NCI-H2081 treated with DMSO at 0.1 percent for 48 hours (cell line): Measurements from ENCODE around the gene SHF.

Source experiments
- DNase-seq: peaks from one replicate; lab custom pipeline; 2025; lab: John Stamatoyannopoulos, UW

Gene SHF

DNA sequence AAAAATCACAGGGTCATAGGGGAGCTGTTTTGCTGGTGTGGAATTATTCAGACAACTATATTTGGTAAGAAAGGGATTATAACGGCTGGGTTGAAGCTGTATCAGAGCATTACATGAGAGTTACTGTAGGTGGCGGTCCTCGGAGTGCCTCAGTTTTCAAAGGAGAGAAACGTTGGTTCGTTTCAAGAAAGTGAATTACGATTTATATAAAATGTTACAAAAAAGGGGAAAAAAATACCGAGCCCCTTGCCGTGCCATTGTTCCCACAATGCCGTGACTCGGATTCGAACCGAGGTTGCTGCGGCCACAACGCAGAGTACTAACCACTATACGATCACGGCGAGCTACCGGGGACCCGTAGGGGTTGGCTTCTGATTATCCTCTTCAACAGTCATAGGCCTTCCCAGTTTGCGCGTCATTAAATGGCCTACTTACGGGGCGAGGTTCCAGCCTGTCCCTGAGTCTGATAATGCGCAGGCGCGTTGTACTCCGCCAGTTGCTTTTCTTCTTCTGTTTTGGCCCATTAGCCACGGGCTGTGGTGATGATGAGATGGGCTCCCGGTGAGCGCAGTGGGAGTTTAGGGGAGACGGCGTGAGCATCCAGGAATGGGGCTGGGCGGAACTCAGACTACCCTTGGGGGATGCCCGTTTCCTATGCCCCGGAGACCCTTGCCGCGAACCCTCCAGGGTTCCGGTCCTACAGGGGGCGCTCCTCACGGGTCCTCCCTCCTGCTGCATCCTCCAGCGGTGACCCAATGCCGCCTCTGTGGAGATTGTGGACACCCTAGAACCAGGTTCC is 10.8 kb upstream of the SHF start:
- DNase-seq = peak; percentile 93

DNA sequence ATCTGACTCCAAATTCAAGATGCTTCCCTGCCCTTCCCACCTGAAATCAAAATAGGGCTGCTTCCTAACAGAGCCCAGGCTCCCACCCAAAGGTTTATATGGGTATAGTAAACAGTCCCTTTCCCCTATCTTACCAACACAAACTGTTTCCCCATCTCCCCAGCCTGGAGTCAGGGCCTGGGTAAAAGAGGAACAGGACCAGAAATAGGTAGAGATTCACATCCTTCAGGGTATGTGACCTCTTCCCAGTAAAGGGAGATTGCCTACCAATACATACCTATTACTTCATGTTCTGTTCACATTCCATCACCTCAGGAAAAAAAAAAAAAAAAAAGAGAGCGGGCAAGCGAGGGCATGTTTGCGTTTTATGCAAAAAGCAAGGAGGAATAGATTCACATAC is 9.7 kb upstream of the SHF start:
- DNase-seq = no peak

DNA sequence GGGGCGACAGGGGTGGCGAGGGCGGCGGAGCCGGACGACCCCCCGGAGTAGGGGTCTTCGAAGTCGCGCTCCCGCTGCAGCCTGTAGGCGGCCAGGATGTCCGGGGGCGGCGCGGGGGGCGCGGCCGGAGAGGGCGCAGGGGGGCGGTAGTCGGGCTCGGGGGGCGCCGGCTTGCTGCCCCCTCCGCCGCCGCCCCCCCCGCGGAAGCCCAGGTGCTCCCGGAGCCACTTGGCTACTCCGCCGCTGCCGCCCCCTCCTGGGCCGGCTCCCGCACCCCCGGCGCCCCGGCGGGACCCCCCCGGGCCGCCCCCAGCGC is 230 bp downstream of the SHF start:
- no peak for DNase-seq

DNA sequence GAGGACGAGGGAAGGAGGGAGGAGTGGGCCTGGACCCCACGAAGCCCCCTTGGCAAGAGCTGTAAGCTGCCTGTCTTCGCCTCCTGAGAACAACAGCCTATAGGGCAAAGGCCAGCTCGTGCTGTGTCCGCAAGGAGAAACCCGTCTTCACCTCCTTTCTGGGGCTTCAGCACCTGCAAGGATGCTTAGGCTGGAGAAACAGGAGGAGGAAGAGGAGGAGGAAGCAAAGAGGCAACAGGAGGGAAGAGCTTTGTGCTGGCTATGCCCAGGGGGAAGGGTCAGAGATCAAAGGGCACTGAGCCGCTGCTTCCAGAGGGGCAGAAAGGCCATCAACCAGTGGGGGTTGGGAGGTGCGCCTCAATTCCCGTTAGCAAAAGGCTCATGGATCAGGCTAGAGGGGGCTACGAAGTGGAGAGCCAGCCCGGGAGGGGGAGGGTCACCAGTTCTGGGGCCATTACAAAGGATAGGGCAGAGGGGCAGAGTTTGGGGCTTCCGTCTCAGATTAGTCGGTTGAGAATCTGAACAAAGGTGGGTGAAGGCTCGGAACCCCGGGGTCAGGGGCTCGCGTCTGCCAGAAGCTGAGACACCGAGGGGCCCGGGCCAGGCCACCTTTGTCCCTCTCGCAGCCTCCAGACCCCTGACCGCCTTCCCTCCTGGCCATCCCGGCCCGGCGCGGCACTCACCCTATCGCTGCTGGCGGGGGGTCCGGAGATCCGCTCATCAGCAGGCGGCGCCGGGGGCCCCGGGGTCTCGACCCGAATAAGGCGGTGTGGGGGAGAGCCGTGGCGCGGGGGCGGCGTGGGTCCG is 792 bp downstream of the SHF start:
- no peak for DNase-seq

DNA sequence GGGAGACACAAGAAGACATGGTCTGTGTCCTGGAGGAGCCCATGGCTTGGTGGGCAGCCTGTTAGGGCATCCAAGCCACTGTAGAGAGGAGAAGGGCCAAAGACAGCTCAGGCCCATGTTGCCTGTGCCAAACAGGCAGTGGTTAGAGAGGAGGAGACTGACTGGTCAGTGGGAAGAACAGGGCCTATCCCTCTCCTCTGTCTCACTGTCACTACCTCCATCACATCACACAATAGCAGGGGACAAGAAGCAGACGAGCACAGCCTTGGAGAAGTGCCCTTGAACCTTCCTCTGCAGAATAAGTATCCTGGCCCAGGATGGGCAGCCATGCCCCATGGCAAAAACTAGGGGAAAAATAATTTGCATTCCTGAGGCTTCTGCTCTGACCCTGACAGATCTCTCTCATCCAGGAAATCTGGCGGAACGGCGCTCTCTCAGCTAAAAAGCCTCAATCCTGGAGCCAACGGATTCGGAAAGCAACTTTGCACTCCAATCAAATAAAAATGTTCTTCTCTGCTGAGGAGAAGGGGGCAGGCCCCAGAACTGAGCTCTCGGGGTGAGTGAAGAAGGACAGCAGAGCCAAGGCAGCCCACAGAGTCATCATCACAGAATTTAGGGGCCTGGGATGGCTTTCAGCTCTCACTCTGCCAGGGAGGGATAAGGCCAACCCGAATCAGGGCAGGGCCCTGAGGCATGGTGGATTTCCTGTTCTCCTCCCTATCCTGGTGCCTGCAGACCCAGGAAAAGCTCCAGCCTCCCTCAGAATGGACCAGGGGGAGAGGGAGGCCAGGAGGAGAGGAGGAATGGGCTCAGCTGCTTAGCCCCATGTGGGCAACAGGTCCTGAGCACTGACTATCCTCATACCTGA is 1.6 kb downstream of the SHF start:
- no peak for DNase-seq

DNA sequence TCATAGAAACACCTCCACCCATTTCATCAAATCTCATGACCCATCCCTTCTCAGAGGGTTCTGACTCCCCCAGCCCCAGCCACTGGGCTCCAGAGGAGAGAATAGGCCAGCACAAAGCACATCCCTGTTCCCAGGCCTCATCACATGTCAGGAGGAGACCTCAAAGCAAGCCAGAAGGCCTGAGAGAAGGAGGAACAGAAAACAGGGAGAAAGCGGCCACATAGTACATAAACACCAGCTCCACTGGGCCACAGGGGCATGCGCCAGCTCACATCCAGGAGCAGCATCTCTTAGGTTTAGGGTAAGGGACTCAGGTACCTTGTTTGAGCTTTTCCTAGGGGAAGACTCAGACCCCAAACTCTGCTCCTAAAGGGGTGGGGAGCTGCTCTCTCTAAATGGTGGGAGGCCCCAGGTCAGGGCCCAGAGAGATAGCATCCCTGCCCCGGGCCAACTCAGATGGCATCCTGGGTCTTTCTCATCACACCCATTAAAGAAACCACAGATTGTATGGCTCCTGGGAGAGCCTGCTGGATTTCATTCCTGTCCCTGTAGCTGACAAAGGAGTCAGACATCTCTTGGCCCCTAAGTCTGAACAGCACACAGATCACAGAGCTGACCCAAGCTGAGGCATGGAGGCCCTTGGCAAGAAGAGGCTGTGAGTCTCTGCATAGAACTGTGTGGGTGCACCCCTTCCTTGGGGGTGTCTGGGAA is 2.5 kb downstream of the SHF start:
- no peak for DNase-seq

DNA sequence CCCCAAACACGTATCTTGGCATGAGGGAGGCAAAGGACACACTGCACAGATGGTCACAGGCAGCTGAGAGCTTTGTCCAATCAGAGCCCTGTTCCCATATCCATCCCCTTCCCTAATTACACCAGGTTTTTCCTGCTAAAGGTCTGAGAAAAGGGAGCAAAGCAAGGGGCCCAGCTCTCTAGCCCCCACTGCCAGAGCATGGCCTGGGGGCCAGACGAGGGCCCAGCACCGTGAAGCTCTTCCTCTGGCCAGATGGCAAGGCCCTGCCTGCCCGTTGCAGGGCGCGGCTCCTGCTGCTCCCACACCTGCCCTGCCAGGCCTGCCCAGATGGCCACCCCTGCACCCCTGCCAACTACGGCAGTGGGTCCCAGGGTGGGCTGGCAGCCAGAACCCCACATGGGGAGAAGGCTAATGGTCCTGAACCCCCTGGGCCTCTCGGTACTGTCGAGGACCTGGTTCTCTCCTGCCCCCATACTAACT is 3.2 kb downstream of the SHF start:
- no peak for DNase-seq

DNA sequence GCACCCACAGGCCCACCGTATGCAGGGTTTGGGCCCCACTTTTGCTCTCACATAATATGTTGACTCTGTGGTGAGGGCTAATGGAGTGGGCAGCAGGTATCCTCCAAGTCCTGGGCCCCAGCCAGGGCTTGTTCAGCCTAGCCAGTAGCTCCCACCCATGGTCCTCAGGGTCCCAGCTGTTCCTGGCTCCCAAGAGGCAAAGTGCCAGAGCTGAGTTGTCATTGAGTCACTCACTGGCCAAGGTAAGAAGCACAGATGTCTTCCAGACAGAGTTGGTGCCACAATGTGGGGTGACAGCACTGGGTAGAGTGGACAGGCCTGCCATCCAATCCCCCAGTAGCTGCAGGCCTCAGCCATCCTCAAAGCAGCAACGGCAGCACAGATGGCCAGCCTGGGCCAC is 4.3 kb downstream of the SHF start:
- no peak for DNase-seq

DNA sequence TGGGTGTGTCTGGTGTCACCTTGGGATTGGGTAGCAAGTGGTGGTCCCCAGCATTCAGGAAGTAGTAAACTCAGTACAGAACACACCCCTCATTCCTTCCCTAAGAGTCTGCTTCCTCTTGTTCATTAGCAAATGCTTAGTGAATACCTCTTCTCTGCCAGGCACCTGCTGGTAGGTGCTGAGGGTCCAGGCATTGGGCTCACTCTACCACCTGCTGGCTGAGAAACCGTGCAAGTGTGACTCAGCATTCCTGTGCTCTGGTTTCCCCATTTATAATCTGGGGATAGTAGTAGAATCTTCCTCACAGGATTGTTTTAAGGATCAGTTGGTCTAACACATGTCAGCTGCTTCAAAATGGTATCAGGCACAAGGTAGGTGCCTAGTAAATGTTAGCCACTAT is 4.8 kb downstream of the SHF start:
- DNase-seq = no peak

DNA sequence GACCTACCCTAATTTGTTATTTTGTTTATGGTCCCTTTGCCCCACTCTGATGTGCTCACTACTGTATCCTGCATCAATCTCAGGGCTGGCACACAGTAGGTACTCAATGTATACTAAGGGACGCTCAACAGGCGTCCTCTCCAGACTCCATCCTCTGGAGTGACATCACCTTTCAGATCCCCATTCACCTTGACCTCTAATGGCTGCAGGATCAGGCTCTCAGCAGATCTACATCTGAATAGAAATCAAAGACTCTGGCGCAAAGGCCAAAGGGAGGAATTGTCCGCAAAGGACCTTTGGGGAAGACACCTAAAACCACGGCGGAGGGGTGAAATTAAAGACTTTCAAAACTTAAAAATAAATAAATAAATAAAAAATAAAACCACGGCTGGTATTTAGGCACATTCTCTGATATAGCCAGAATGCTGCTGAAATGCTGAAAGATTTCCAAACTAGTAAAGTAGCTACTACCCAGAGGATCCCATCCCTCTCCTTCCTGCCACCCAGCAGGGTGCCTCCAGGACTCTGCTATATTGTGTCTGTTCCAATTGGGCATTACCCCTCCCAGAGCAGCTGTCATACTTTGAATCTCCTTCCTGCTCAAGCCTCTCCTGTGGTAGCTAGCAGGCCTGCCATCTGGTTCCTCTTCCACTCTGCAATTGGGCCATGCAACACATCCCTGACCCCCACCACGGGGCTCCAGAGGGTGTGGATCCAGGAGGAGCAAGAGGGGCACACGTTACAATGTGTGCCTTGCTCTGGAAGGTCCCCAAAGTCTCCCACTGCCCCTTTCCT is 6.1 kb downstream of the SHF start:
- DNase-seq = no peak

DNA sequence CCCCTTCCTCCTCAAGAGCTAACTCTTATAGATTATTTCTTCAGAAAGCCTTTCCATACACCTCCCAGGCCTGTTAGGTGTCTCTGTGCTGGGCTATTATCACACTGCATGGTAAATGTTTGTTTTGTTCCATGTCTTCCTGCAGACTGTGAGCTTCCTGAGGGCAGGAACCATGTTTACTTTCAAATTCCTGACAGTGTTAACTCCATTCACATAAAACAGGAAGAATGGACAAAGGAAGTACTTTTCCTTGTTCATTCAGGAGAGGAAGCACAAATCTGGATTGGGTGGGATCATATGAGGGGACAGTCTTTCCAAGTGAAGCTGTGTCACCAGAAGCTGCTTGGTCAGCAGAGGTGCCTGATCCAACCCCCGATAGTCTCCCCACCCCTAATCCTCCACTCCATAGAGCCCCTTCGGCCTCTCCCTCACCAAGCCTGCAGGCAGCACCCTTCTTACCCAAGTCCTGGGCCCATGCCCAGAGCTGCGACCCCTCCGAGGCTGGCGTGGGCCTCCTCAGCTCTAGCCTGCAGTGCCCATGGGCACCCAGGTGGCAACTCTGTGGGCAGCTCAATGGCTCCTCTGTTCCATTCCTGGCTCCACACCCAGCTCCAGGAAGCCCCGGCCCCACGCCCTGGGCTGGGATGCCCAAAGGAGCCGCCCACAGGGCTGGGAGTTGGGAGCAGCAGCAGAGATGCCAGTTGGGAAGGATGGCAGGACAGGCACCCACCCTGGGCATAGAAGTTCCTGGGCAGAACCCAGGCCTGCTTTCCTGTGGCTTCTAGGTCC is 6.9 kb downstream of the SHF start:
- DNase-seq = no peak

DNA sequence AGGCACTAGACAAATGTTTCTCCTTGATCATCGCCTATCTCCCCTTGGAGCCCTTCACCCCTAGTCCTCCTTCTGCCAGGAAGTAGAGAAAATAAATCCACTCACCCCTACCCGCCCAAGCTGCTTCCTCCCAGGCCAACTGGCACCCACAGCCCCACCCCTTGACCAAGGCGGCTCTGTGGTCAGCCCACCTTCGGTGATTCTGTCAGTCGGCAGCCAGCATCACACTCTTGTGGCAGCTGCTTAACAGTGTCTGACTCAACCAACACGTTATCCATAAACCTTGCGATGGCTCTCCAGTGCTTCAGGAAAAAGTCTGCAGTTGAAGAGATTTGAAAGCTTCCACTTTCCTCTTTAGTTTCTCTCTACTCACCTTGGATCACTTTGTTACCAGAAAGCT is 7.6 kb downstream of the SHF start:
- no peak for DNase-seq

DNA sequence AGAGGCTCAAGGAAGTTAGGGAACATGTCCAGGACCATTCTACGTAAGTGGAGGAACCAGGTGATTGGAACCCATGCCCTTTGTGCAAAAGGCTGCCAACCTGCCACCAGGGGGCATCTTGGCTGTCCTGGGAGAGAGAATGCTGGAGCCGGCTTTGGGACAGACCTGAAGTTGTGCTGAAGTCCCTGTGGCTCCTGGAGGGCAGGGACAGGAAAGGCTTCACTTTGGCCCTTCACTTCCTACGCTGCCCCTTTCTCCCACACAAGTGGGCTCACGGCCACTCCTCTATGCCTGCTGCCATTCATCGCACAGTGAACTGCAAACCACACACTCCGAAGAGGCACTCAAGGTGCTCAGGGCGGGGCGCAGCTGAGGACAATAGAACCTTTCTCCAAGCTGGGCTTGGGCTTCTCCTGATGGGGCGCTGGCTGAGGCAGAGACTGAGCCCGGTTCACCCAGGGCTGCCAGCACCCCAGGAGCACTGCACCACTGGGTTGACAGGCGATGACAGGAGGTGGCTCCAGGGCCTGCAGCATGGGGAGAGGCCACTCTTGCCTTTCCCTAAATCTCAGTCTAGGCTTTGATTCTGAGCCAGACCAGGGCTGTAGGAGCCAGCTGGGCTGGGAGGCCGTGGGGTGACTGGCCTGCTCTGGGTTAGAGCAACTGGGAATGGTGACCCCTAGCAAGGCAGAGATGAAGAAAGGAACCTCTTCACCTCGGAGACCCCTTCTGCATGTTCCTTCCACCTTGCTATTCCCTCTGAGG is 8.4 kb downstream of the SHF start:
- no peak for DNase-seq

DNA sequence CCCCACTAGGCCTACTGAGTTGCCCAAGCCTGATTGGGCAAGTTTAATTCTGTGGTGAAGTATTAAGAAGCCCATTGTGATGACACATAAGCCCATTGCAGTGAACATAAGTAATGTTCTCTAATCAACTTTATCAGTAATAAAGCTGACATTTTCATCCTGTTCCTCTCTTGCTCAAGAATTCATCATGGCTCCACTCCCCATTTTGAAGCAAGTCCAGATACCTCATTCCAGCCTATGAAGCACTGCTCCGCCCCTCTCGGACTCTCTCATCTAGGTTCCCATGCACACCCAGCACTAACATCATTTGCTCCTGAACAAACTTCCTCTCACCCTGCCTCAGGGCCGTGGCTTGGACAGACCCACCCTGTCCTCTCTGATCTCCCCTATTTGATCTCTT is 10.5 kb downstream of the SHF start:
- DNase-seq = no peak

DNA sequence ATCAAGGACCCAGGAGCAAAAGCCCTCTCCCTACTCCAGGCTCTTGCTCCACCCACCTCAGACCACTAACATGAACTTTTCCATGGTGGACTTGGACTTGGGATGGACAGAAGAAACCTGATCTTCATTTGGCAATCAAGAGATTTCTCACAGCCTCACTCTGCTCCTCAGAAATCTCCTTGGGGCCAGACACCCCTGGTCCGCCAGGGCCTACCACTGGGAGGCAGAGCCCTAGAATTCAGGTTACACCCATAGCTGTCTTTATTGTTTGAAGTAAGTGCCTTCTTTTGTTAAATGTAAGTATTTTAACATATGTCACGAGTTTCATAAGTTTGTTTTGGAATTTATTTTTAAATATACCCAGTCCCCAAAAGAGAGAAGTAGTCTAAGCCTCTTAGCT is 13.2 kb downstream of the SHF start:
- DNase-seq = no peak

DNA sequence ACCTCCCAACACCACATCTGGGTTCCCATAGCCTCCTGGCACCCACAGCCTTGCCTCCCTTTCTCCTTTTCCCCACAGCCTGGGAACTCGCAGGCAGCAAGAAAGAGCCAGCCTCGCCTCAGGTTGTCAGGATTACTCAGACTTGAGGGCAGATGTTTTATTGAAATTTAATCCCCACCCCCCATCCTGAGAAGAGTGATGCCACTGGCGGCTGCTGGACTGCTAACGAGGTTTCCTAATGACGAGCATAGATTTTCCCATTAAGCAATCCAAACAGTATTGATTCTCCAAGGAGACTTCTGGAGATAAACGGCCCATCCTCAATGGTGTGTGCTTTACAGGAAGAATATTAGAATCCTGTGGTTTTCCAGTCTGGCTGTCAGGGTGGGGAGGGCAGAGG is 13.7 kb downstream of the SHF start:
- DNase-seq = no peak

DNA sequence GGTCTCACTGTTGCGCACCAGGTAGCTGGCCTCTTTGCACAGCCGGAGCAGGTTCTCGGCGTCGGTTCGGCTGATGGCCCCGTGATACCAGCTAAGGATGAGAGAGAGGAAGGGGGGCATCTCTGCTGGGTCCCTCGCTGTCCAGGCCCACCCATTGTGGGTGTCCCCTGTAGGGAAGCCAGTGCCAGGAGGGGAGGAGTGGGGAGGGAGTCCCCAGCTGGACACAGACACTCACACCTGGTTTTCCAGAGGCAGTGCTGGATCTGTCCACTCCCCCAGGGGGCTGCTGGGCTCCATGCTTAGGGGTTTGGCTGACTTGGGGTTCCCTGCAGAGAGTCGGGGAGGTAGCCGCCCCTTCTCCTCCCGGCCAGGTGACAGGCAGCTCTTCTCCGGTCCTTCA is 15.9 kb downstream of the SHF start:
- no peak for DNase-seq

DNA sequence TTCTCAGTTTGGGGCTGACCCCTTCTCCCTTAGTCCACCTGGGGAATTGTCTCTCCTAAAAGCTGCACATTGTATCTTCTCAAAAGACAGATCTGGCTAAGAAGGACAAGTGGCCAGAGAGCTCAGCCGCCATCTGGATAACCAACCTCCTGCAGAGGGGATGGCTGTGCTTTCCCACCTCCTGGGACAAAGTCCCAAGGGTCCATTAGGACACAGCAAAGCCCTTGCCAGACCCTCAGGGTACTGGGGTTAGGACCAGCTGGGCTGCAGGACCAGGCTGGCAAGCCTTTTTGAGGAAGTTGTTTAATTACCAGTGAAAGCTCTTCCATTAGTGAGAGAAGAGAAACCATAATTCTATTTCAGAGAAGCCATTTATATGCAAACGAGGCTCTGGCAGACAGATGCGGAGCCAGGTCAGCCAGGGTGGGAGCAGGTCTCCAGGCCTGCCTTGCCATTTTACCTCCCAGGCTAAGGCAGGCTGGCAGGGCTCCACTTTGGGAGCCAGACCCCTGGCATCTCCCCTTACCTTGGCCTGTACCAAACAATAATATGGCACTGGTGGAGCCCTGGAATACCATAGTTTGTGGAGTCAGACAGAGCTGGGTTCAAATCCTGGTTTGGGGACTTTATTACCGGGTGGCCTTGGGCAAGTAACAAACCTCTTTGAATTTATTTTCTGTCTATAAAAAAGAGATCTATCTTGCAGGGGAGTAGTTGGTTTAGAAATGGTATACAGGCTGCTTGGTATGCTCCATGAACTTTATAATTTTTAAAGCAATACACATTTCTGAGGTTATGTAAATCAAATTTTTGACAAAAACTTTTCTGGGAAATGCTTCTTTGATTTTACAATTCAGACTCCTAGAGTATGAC is 17.9 kb downstream of the SHF start:
- no peak for DNase-seq
